Smooth muscle cell (in vitro differentiated cells): ENCODE results near the gene CTRB1. TPM values are rescaled to one million over a fixed set of nuclear protein-coding genes. Genes with fewer than 3 reads are reported as not detected.
"Not testable (repeated sequence)": the region's sequence is repeated elsewhere in the genome, so short reads cannot be mapped to it uniquely, and the experiment has no call there.

Experiments used
- DNase-seq: peaks from one replicate; lab custom pipeline; 2025; ENCODE audit not compliant: unreplicated experiment; lab: John Stamatoyannopoulos, UW
- H2AFZ ChIP-seq: fragments of 200-600 bp; sonication (generic); 2 replicates; pipeline ENCODE4 v1.6.0; 2016; ENCODE audit warnings: antibody characterized with exemption, low read depth, mild to moderate bottlenecking
- H3F3A ChIP-seq: fragments of 200-600 bp; sonication (generic); 2 replicates; pipeline ENCODE4 v1.6.0; 2017; ENCODE audit warnings: antibody characterized with exemption, low read depth
- H3K27ac ChIP-seq: fragments of 200-600 bp; sonication (generic); 2 replicates; pipeline ENCODE4 v1.5.1; 2016; ENCODE audit warnings: low read depth, mild to moderate bottlenecking
- H3K27me3 ChIP-seq: fragments of 200-600 bp; sonication (generic); 2 replicates; pipeline ENCODE4 v1.6.1; 2016; ENCODE audit warnings: low read depth, mild to moderate bottlenecking
- H3K36me3 ChIP-seq: fragments of 200-600 bp; sonication (generic); 2 replicates; pipeline ENCODE4 v1.5.1; 2016; ENCODE audit warnings: low read depth
- H3K4me1 ChIP-seq: fragments of 200-600 bp; sonication (generic); 2 replicates; pipeline ENCODE4 v1.5.1; 2016; ENCODE audit warnings: low read depth
- H3K4me2 ChIP-seq: fragments of 200-600 bp; sonication (generic); 2 replicates; pipeline ENCODE4 v1.6.0; 2016; ENCODE audit warnings: mild to moderate bottlenecking
- H3K4me3 ChIP-seq: fragments of 200-600 bp; sonication (generic); 2 replicates; pipeline ENCODE4 v1.5.1; 2016; ENCODE audit warnings: mild to moderate bottlenecking
- H3K79me2 ChIP-seq: fragments of 200-600 bp; sonication (generic); 2 replicates; pipeline ENCODE4 v1.6.0; 2016; ENCODE audit warnings: low read depth, mild to moderate bottlenecking
- H3K9ac ChIP-seq: fragments of 200-600 bp; sonication (generic); 2 replicates; pipeline ENCODE4 v1.6.0; 2016; ENCODE audit warnings: low read depth
- H3K9me3 ChIP-seq: fragments of 200-600 bp; sonication (generic); replicated peaks from 2 replicates; pipeline ENCODE4 v1.5.1; 2016; ENCODE audit warnings: low read depth
- H4K20me1 ChIP-seq: fragments of 200-600 bp; sonication (generic); 2 replicates; pipeline ENCODE4 v1.6.0; 2016; ENCODE audit warnings: low read depth
- WGBS: methylation state at CpG from one replicate; pipeline ENCODE4 v1.1.7; 2016; ENCODE audit warnings: low lambda C conversion rate; 5-methylcytosine and 5-hydroxymethylcytosine counted together
- polyA plus RNA-seq: library from polyadenylated mRNA; unstranded; fragments of >200 nt; fragmentation: Nextera tagmentation; extraction: Ambion mirVana; gene quantifications from 2 replicates; pipeline ENCODE4 v1.2.1, GENCODE V29; 2016
- total RNA-seq: library from RNA; depleted of rRNA; stranded (reverse); fragments of >200 nt; gene quantifications from 2 replicates; pipeline ENCODE4 v1.2.3, GENCODE V29; 2014
- TF ChIP-seq, protein P1 (sequence below): fragments of 200-600 bp; sonication (generic); IDR thresholded peaks from 2 replicates; pipeline ENCODE4 v1.5.1; 2017; ENCODE audit warnings: borderline replicate concordance, mild to moderate bottlenecking, antibody characterized with exemption; ENCODE audit not compliant: insufficient read depth, poor library complexity, severe bottlenecking

The CTRB1 gene
- total and polyA plus RNA-seq, 2 experiments from 2014 or later, result 1.9 TPM; not detected in 1

DNA sequence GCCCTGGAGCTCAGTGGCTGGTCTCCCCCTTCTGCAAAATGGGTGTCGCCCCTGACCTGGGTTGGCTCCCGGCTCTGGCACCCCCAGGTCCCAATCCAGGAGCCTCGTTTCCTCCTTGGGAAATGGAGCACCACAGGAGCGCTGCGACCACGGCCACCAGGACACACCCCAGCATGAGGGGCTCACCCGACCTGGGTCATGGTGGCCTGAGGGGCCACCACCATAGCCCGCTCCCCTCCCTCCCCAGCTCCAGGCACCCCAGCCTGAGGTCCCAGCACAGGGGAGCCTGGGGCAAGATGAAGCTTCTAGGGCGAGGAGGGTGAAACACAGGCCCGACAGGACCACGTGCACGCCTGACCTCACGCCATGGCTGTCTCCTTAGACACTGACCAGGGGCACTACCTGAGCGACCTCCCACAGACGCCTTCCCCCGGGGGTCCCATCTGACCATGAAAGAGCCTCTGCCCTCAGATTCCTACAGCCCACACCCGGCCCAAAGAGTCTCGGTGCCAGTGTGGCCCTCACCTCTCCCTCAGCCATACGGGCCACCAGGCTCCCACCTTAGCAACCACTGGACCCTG is 20.8 kb downstream of the CTRB1 start:
- H3K79me2 ChIP-seq, result peaks cover 97% of the 10 kb centered on the region
- H3K4me2 ChIP-seq, result no peak overlapping the region
- peak overlapping the region; percentile 93 for H3K27ac ChIP-seq
- no peaks in the 10 kb centered on the region for H3K9me3 ChIP-seq
- no peaks in the 10 kb centered on the region for H3K27me3 ChIP-seq
- H3F3A ChIP-seq, result peaks cover 4% of the 10 kb centered on the region
- WGBS, result 94% methylated on average over 19 of the region's 19 CpGs
- peak overlapping the region; percentile 64 for H3K9ac ChIP-seq
- no peak for DNase-seq
- no peak overlapping the region for H3K4me3 ChIP-seq
- peaks cover 64% of the 10 kb centered on the region for H4K20me1 ChIP-seq
- no peak overlapping the region for H2AFZ ChIP-seq
- H3K36me3 ChIP-seq, result no peaks in the 10 kb centered on the region
- TF ChIP-seq, protein P1, sequence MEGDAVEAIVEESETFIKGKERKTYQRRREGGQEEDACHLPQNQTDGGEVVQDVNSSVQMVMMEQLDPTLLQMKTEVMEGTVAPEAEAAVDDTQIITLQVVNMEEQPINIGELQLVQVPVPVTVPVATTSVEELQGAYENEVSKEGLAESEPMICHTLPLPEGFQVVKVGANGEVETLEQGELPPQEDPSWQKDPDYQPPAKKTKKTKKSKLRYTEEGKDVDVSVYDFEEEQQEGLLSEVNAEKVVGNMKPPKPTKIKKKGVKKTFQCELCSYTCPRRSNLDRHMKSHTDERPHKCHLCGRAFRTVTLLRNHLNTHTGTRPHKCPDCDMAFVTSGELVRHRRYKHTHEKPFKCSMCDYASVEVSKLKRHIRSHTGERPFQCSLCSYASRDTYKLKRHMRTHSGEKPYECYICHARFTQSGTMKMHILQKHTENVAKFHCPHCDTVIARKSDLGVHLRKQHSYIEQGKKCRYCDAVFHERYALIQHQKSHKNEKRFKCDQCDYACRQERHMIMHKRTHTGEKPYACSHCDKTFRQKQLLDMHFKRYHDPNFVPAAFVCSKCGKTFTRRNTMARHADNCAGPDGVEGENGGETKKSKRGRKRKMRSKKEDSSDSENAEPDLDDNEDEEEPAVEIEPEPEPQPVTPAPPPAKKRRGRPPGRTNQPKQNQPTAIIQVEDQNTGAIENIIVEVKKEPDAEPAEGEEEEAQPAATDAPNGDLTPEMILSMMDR, result no peak
- H3K4me1 ChIP-seq, result peaks cover 26% of the 10 kb centered on the region

DNA sequence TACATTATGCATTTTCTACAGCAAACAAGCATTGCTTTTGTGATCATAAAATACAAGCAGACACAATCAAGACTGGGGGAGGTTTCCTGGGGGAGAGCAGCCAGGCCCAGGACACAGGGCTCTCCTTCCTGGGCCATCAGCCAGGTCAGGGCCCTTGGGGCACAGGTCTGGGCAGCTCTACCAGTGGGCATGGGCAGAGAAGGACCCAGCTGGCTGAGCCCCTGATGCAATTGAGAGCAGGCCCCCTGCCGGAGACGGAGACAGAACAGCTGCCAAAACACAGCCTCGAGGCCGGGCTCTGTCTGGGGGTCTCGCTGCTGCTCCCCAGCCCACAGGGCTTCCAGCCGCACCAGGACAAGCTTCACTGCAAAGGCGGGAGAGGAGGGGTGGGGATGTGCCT is 21.8 kb downstream of the CTRB1 start:
- not testable (repeated sequence) for H2AFZ ChIP-seq, H3K9me3 ChIP-seq, H3K4me2 ChIP-seq, H3K36me3 ChIP-seq, H3K27me3 ChIP-seq, H3K9ac ChIP-seq, DNase-seq, H3F3A ChIP-seq, H3K4me3 ChIP-seq
- H3K79me2 ChIP-seq, result peaks cover 92% of the 10 kb centered on the region
- WGBS, result 89% methylated on average over 7 of the region's 7 CpGs
- peak overlapping the region; percentile 93 for H3K27ac ChIP-seq
- peaks cover 32% of the 10 kb centered on the region for H3K4me1 ChIP-seq
- H4K20me1 ChIP-seq, result peaks cover 54% of the 10 kb centered on the region

DNA sequence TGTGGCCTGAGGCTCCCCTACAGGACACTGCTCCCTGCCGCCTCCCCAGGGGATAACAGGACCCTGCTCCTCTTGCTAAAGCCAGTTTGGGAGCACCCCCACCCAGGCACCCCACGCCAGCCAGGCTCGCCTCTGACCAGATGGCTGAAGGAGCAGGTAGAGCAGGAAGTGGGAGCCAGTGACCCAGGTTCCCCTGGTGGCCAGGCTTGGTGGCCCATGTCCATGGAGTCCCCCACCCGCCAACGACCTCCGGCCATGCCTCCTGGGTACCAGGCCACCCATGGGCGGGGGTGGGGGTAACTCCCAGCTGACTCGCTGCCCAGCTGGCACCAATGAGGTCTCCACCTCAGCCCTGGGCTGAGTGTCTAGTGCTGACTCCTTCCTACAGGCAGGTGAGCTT is 22.6 kb downstream of the CTRB1 start:
- Histone ChIP-seq H4K20me1 (peaks cover 46% of the 10 kb centered on the region), H3K9me3 (no peaks in the 10 kb centered on the region), H3K79me2 (peaks cover 90% of the 10 kb centered on the region), H3F3A (peaks cover 7% of the 10 kb centered on the region), H3K9ac (no peak overlapping the region), H3K27me3 (no peaks in the 10 kb centered on the region), H3K36me3 (no peaks in the 10 kb centered on the region), H3K4me1 (peaks cover 39% of the 10 kb centered on the region), H3K27ac (peak overlapping the region; percentile 16), H3K4me3 (no peak overlapping the region), H3K4me2 (no peak overlapping the region), H2AFZ (no peak overlapping the region)
- WGBS, result 80% methylated on average over 8 of the region's 8 CpGs
- DNase-seq, result no peak
- TF ChIP-seq, protein P1, result no peak

DNA sequence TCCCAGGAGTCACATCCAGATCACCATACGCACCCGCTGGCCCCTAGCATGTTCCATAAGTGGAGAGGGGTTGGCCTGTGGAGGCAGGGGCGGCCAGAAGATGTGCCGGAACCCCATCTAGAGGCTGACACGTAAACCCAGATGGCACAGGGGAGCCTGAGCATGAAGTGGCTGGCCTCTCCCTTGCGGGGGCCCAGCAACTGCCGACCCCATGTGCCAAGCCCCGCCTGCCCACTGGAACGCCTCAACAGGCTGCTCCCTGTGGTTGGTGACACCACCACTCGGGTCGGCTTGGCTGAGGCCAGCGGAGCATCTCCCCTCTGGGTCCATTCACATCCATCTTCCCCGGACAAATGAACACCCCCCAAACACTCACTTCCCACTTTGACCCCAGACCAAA is 23.2 kb downstream of the CTRB1 start:
- peaks cover 10% of the 10 kb centered on the region for H3F3A ChIP-seq
- 93% methylated on average over 13 of the region's 13 CpGs for WGBS
- no peaks in the 10 kb centered on the region for H3K36me3 ChIP-seq
- H4K20me1 ChIP-seq, result peaks cover 45% of the 10 kb centered on the region
- H3K27ac ChIP-seq, result peak overlapping the region; percentile 100
- H3K9me3 ChIP-seq, result no peaks in the 10 kb centered on the region
- H3K79me2 ChIP-seq, result peaks cover 91% of the 10 kb centered on the region
- H3K27me3 ChIP-seq, result no peaks in the 10 kb centered on the region
- no peak overlapping the region for H3K9ac ChIP-seq
- H3K4me2 ChIP-seq, result no peak overlapping the region
- no peak overlapping the region for H2AFZ ChIP-seq
- DNase-seq, result no peak
- TF ChIP-seq, protein P1, result no peak
- no peak overlapping the region for H3K4me3 ChIP-seq
- H3K4me1 ChIP-seq, result peaks cover 43% of the 10 kb centered on the region

DNA sequence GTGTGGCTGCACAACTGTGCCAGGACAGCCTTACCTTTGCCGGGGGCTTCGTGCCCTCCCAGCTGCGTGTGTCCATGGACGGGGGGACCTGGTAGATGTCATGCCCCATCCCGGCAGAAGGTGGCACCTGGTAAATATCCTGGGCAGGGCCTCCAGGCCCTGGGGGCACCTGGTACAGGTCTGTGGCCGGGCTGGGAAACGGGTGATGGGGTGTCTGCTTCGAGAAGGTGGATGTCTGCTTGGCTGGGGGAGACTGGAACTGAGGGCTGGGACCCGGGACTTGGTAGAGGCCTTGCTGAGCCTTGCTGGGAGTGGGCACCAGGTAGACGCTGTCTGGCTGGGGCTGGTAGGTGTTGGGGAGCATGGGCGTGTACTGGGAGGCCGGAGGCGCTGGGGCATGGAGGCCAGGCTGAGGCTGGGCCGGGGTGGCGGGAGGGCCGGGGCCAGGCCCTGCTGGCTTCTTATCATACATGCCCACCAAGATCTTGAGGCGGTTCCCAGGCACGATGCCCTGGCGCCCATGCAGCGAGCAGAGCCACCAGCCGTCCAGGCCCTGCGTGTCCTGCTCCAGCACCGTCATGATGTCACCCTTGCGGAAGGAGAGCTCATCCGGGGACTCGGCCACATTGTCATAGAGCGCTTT is 23.8 kb downstream of the CTRB1 start:
- not testable (repeated sequence) for H3K9me3 ChIP-seq, DNase-seq, H3K4me3 ChIP-seq, H3K36me3 ChIP-seq, H3K4me2 ChIP-seq, H2AFZ ChIP-seq, H3K27me3 ChIP-seq, H3K9ac ChIP-seq
- Histone ChIP-seq H3K4me1 (peaks cover 44% of the 10 kb centered on the region), H3K27ac (peak overlapping the region; percentile 100), H4K20me1 (peaks cover 45% of the 10 kb centered on the region), H3K79me2 (peaks cover 91% of the 10 kb centered on the region), H3F3A (peaks cover 11% of the 10 kb centered on the region)
- WGBS, result 97% methylated on average over 26 of the region's 27 CpGs
